ENCODE measurements around the gene PLCH1.

The PLCH1 gene, protein sequence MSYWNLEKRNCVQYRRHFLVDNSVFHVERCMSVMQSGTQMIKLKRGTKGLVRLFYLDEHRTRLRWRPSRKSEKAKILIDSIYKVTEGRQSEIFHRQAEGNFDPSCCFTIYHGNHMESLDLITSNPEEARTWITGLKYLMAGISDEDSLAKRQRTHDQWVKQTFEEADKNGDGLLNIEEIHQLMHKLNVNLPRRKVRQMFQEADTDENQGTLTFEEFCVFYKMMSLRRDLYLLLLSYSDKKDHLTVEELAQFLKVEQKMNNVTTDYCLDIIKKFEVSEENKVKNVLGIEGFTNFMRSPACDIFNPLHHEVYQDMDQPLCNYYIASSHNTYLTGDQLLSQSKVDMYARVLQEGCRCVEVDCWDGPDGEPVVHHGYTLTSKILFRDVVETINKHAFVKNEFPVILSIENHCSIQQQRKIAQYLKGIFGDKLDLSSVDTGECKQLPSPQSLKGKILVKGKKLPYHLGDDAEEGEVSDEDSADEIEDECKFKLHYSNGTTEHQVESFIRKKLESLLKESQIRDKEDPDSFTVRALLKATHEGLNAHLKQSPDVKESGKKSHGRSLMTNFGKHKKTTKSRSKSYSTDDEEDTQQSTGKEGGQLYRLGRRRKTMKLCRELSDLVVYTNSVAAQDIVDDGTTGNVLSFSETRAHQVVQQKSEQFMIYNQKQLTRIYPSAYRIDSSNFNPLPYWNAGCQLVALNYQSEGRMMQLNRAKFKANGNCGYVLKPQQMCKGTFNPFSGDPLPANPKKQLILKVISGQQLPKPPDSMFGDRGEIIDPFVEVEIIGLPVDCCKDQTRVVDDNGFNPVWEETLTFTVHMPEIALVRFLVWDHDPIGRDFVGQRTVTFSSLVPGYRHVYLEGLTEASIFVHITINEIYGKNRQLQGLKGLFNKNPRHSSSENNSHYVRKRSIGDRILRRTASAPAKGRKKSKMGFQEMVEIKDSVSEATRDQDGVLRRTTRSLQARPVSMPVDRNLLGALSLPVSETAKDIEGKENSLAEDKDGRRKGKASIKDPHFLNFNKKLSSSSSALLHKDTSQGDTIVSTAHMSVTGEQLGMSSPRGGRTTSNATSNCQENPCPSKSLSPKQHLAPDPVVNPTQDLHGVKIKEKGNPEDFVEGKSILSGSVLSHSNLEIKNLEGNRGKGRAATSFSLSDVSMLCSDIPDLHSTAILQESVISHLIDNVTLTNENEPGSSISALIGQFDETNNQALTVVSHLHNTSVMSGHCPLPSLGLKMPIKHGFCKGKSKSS (N-terminal part only)

GRCh38 chr3:155744626-155745324 is at the start of gene PLCH1:
Gene PLCH1, minus strand, starts transcription at chr3:155745071. Its CDS starts 40,847 bp downstream, at chr3:155704224.
- peak; percentile 20 for DNase-seq (ENCODE audit: low read depth)

DNA sequence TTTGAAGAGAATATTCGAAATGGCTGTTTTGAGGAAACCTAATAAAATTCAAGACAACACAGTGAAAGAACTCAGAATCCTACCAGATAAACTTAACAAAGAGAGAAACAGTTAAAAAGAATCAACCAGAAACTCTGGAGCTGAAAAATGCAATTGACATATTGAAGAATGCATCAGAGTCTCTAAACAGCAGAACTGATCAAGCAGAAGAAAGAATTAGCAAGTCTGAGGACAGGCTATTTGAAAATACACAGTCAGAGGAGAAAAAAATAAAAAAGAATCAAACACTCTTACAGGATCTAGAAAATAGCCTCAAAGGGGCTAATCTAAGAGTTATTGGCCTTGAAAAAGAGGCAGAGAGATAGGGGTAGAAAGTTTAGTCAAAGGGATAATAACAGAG is 47.7 kb upstream of the PLCH1 start:
- DNase-seq (ENCODE audit: low read depth): no peak

GRCh38 chr3:155791190-155791589 is 46.3 kb upstream of the PLCH1 start:
- DNase-seq (ENCODE audit: low read depth): no peak

DNA sequence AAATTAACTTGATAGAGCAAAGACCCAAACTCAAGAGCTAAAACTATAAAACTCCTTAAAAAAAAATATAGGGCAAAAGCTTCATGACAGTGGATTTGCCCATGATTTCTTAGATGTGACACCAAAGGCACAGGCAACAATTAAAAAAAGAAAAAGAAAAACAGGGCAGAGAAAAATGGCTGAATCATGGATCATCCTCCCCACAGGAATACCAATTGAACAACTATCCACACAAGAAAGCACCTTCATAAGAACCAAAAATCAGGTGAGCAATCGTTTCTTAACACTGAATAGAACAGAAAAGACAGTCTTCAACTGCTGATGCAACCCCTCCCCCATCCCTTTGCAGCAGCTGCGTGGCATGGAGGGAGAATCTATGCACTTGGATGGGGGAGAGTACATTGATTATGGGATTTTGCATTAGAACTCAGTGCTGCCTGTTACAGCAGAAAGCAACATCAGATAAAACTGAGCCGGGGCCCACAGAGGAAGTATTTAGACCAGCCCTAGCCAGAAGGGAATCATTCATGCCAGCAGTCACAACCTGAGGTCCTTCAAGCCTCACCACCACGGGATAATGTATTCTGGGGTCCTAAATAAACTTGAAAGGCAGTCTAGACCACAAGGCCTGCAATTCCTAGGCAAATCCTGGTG is 45.5 kb upstream of the PLCH1 start:
- DNase-seq (ENCODE audit: low read depth): no peak

GRCh38 chr3:155785662-155786295 is 40.9 kb upstream of the PLCH1 start:
- no peak for DNase-seq (ENCODE audit: low read depth)

DNA sequence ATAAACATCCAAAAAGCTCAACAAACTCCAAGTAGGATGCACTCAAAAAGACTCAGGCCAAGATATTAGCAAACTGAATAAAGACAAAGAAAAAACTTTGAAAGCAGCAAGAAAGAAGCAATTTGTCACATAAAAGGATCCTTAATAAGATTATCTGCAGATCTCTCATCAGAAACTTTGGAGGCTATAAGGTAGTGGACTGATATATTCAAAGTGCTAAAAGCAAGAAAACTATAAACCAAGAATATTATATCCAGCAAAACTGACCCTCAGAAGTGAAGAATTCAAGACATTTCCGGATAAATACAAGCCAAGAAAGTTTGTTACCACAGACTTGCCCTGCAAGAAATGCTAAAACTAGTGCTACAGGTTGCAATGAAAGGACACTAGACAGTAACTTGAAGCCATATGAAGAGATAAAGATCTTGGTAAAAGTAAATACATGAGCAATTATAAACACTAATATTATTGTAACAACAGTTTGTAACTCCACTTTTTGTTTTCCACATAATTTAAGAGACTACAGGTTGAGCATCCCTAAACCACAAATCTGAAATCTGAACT is 37.6 kb upstream of the PLCH1 start:
- no peak for DNase-seq (ENCODE audit: low read depth)

DNA sequence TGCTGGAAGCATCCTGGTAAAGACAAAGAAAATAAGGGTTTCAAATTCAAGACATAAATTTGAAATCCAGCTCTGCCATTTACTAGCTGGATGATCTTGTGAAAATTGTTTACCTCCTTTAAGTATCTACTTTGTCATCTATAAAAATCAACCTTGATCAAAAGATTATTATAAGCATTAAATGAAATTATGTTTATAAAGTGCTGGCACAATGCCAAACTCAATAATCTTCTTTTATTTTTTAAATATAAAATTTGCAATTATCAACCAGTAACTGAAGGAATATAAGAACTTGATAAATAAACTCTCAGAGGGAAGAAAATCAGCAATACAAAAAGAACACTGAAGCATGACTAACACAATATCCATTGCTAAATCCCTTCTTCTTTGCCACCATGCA is 35.4 kb upstream of the PLCH1 start:
- DNase-seq (ENCODE audit: low read depth): no peak

DNA sequence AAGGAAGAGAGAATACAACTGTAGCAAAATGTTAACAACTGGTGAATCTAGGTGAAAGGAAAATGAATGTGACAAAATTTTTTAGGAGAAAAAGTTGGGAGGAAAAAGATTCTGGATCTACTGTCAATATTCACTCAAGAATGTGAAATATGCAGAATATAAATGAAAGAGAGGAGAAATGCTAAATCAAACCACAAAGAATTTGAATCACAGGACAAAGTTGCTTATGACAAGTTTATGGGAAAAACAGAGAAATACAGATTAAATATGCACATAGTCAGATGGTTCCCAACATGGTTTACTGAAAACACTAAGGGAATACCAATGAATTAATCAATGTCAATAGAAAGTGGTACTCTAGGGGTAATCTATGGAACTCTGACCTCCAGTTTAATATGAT is 33.6 kb upstream of the PLCH1 start:
- DNase-seq (ENCODE audit: low read depth): no peak

DNA sequence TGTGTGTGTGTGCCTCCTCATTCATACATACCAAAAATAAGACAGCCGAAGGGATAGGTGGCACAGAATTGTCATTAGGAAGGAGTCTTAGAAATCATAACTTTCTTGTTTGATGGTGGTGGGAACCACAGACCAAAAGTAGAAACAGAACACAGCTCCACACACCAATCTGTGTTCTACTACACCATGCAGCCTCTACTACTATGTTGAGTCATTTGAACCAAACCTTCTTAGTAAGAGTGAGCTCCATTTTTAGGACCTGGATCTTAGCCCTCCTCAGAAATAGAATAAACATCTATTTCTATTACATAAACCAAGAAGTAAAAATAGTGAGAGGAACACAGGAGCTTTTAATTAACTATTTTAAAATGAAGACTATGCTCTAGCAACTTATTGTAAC is 27.9 kb upstream of the PLCH1 start:
- no peak for DNase-seq (ENCODE audit: low read depth)

GRCh38 chr3:155771126-155771525 is 26.3 kb upstream of the PLCH1 start:
- no peak for DNase-seq (ENCODE audit: low read depth)

GRCh38 chr3:155766206-155766605 is 21.3 kb upstream of the PLCH1 start:
- DNase-seq (ENCODE audit: low read depth): no peak

- no peak for DNase-seq (ENCODE audit: low read depth)
Measured at GRCh38 chr3:155763870-155764463, 19.1 kb upstream of the PLCH1 start.

- no peak for DNase-seq (ENCODE audit: low read depth)
Measured at GRCh38 chr3:155760653-155761052, 15.8 kb upstream of the PLCH1 start.

GRCh38 chr3:155757577-155757976 is 12.7 kb upstream of the PLCH1 start:
- no peak for DNase-seq (ENCODE audit: low read depth)

DNA sequence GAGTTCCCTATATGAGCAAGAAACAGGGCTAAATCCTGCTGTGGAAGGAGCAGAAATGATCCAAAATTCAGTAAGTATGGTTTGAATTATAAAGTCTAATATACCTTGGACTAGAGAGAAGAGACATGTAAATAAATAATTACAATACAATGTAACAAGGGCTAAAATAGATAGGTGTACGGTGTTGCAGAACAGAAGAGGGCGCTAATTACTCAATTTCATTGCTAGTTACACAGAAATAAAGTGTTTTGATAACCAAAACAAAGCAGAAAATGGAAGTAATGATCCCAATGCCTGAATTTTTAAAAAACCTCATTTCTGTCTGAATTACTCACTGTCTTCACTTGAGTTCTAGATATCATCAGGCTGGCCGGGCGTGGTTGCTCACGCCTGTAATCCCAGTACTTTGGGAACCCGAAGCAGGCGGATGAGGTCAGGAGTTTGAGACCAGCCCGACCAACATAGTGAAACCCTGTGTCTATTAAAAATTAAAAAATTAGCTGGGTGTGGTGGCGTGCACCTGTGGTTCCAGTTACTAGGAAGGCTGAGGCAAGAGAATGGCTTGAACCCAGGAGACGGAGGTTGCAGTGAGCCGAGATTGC is 8.3 kb upstream of the PLCH1 start:
- no peak for DNase-seq (ENCODE audit: low read depth)

GRCh38 chr3:155748611-155749365 is 3.9 kb upstream of the PLCH1 start:
- DNase-seq (ENCODE audit: low read depth): no peak

GRCh38 chr3:155747946-155748290 is 3.0 kb upstream of the PLCH1 start:
- DNase-seq (ENCODE audit: low read depth): no peak

DNA sequence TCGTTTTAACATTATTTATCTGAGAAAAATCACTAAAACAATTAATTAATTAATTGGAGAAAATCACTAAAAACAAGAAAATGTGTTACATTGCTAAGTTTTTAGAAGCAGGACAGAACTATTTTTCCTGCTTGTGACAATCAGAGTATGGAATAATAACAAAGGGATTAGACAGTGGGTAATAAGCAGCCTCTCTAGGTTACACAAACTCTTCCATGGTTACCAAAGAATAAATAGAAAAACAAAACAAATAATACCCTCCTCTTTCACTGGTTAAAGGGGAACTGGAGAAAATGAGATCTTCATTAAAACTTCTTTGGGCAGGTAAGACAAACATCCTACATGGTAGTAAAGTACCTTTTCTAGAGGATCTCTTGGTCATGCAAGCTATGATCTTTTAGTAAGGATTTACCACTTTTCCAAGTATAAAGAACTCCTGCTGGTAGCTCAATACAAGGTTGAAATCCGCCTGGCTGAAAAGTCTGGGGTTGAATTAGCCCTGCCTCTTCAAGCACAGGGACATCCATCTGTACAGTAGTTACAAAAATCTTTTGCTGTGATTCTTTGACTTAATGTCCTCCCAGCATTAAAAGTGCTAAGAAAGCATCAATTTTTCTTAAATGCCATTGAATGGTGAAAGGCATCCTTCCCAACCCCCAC is 2.5 kb upstream of the PLCH1 start:
- DNase-seq (ENCODE audit: low read depth): no peak
